HCT116 (cell line): Measurements from ENCODE around the gene CCNG1. TPM values are rescaled to one million over a fixed set of nuclear protein-coding genes. Genes with fewer than 3 reads are reported as not detected.

Source experiments
- ATAC-seq: fragments of 200-7000 bp; cut with Tn5 transposase; 2 replicates; pipeline ENCODE4 v1.9.1; 2020; ENCODE audit warnings: mild to moderate bottlenecking, moderate library complexity
- BruUV-seq: library from RNA; stranded (reverse); fragments of 400-500 nt; replicated peaks from 2 replicates; lab custom pipeline; 2021; lab: Mats Ljungman, UMichigan
- CTCF ChIA-PET: fragments of 300-600 bp; sonication (Branson Sonifier 250); formaldehyde crosslinking; loops from one replicate; lab custom pipeline; 2021; ENCODE audit warnings: antibody characterized with exemption; lab: Charles Lee
- POLR2A ChIA-PET: fragments of 300-600, 350-600 bp; sonication (Branson Sonifier 250); formaldehyde crosslinking; loops from one replicate; lab custom pipeline; 2021; ENCODE audit warnings: antibody characterized with exemption; lab: Charles Lee
- RAD21 ChIA-PET, 2 experiments: fragments of 300-600 bp; sonication (Branson Sonifier 250); formaldehyde crosslinking; loops; one replicate each; lab custom pipeline; 2023; ENCODE audit warnings: low total read pairs in 2 of 2; ENCODE audit not compliant: uncharacterized antibody in 2 of 2, unreplicated experiment in 2 of 2, low non-redundant PET in 1 of 2; lab: Charles Lee
- DNase-seq: peaks from one replicate; pipeline ENCODE4 v3.0.0-alpha.2; 2010; ENCODE audit warnings: low read depth, low spot score
- H2AFZ ChIP-seq: fragments of 200-600 bp; shearing (Covaris generic), sonication (generic); 2 replicates; pipeline ENCODE4 v1.6.1; 2017; ENCODE audit warnings: low read depth, mixed run types, mixed read lengths, antibody characterized with exemption, low read length; ENCODE audit not compliant: poor library complexity, severe bottlenecking
- H3K27ac ChIP-seq: 2 replicates; pipeline ENCODE4 v1.5.1; 2012; ENCODE audit warnings: low read depth, low read length
- H3K27me3 ChIP-seq: fragments of 200-600 bp; sonication (generic); 2 replicates; pipeline ENCODE4 v1.6.1; 2016; ENCODE audit warnings: mixed run types, low read length, mixed read lengths; ENCODE audit not compliant: insufficient read depth
- H3K36me3 ChIP-seq, 2 experiments: fragments of 200-500 bp in 1 of 2; fragments of 200-600 bp in 1 of 2; sonication (Bioruptor generic) in 1 of 2; sonication (generic) in 1 of 2; 2 replicates each; pipeline versions ENCODE4 v1.5.1 to v1.6.1; 2014 to 2016; ENCODE audit warnings: low read length in 2 of 2, inconsistent platforms in 1 of 2, mixed read lengths in 1 of 2, mixed run types in 1 of 2; ENCODE audit not compliant: insufficient read depth in 2 of 2, control insufficient read depth in 1 of 2
- H3K4me1 ChIP-seq, 2 experiments: fragments of 200-600 bp in 1 of 2; sonication (generic) in 1 of 2; 2 replicates each; pipeline versions ENCODE4 v1.5.1 to v1.6.1; 2012 to 2017; ENCODE audit warnings: low read length in 2 of 2, inconsistent platforms in 1 of 2, mild to moderate bottlenecking in 1 of 2, mixed read lengths in 1 of 2, mixed run types in 1 of 2, moderate library complexity in 1 of 2; ENCODE audit not compliant: insufficient read depth in 2 of 2, control insufficient read depth in 1 of 2
- H3K4me2 ChIP-seq: fragments of 200-600 bp; sonication (generic); 2 replicates; pipeline ENCODE4 v1.6.1; 2017; ENCODE audit warnings: mixed run types, low read length, mixed read lengths
- H3K4me3 ChIP-seq, 2 experiments: fragments of 200-600 bp in 1 of 2; sonication (generic) in 1 of 2; replicated peaks in 1 of 2; 2 replicates each; pipeline ENCODE4 v1.5.1; 2011 to 2016; ENCODE audit warnings: low read length in 2 of 2, control low read depth in 1 of 2, low read depth in 1 of 2, mild to moderate bottlenecking in 1 of 2, mixed read lengths in 1 of 2, mixed run types in 1 of 2
- H3K79me2 ChIP-seq: fragments of 200-600 bp; sonication (generic); 2 replicates; pipeline ENCODE4 v1.6.1; 2017; ENCODE audit warnings: mild to moderate bottlenecking, mixed run types, low read length, moderate library complexity, mixed read lengths; ENCODE audit not compliant: insufficient read depth
- H3K9ac ChIP-seq: fragments of 200-600 bp; sonication (generic); 2 replicates; pipeline ENCODE4 v1.6.1; 2016; ENCODE audit warnings: low read length, mixed read lengths
- H3K9me2 ChIP-seq: fragments of 200-600 bp; sonication (generic), shearing (Covaris generic); 2 replicates; pipeline ENCODE4 v1.6.1; 2017; ENCODE audit warnings: mixed run types, mild to moderate bottlenecking, moderate library complexity; ENCODE audit not compliant: insufficient read depth
- H3K9me3 ChIP-seq, 2 experiments: fragments of 200-500 bp in 1 of 2; fragments of 200-600 bp in 1 of 2; sonication (Bioruptor generic) in 1 of 2; sonication (generic) in 1 of 2; 2 replicates each; pipeline ENCODE4 v1.6.1; 2014 to 2017; ENCODE audit warnings: low read length in 2 of 2, mixed read lengths in 2 of 2, inconsistent platforms in 1 of 2, low read depth in 1 of 2, mild to moderate bottlenecking in 1 of 2, mixed run types in 1 of 2, moderate library complexity in 1 of 2; ENCODE audit not compliant: control insufficient read depth in 1 of 2, insufficient read depth in 1 of 2
- H4K20me1 ChIP-seq: fragments of 200-600 bp; sonication (generic), shearing (Covaris generic); 2 replicates; pipeline ENCODE4 v1.6.1; 2017; ENCODE audit warnings: mixed run types, mild to moderate bottlenecking, moderate library complexity; ENCODE audit not compliant: insufficient read depth
- CBX3 ChIP-seq: IDR thresholded peaks from 2 replicates; pipeline ENCODE4 v1.6.1; 2012; ENCODE audit warnings: low read depth
- CEBPB ChIP-seq: IDR thresholded peaks from 2 replicates; pipeline ENCODE4 v1.6.1; 2012; ENCODE audit warnings: low read depth
- CTCF ChIP-seq, 3 experiments: fragments of 200-600 bp in 1 of 3; sonication (generic) in 1 of 3; IDR thresholded peaks in 2 of 3; conservative IDR thresholded peaks in 1 of 3; 2 replicates each; pipeline ENCODE4 v1.5.1; 2012 to 2017; ENCODE audit warnings: low read depth in 2 of 3, low read length in 2 of 3, antibody characterized with exemption in 1 of 3, borderline replicate concordance in 1 of 3, control low read depth in 1 of 3, mild to moderate bottlenecking in 1 of 3, mixed read lengths in 1 of 3, mixed run types in 1 of 3, moderate library complexity in 1 of 3; ENCODE audit not compliant: insufficient read depth in 1 of 3
- EGR1 ChIP-seq: IDR thresholded peaks from 2 replicates; pipeline ENCODE4 v1.6.1; 2012; ENCODE audit warnings: low read depth
- ELF1 ChIP-seq: IDR thresholded peaks from 2 replicates; pipeline ENCODE4 v1.6.1; 2012; ENCODE audit warnings: low read depth, borderline replicate concordance
- EZH2 ChIP-seq: fragments of 200-600 bp; sonication (generic); IDR thresholded peaks from 2 replicates; pipeline ENCODE4 v1.6.1; 2017; ENCODE audit warnings: antibody characterized with exemption, mixed run types
- EZH2phosphoT487 ChIP-seq: fragments of 200-600 bp; IDR thresholded peaks from 2 replicates; pipeline ENCODE4 v1.6.1; 2018; ENCODE audit warnings: antibody characterized with exemption, borderline replicate concordance
- FOSL1 ChIP-seq: IDR thresholded peaks from 2 replicates; pipeline ENCODE4 v1.6.1; 2012; ENCODE audit warnings: low read depth
- JUND ChIP-seq: IDR thresholded peaks from 2 replicates; pipeline ENCODE4 v1.6.1; 2012
- MAX ChIP-seq: IDR thresholded peaks from 2 replicates; pipeline ENCODE4 v1.6.1; 2012
- POLR2A ChIP-seq: IDR thresholded peaks from 2 replicates; pipeline ENCODE4 v1.7.0; 2011; ENCODE audit warnings: borderline replicate concordance; ENCODE audit not compliant: insufficient read depth, insufficient read length; ENCODE audit errors: extremely low read depth
- POLR2AphosphoS5 ChIP-seq: IDR thresholded peaks from 2 replicates; pipeline ENCODE4 v1.6.1; 2011; ENCODE audit warnings: mild to moderate bottlenecking, low read depth, low read length, moderate library complexity
- RAD21 ChIP-seq: IDR thresholded peaks from 2 replicates; pipeline ENCODE4 v1.6.1; 2012; ENCODE audit warnings: low read depth, mild to moderate bottlenecking
- REST ChIP-seq: IDR thresholded peaks from 2 replicates; pipeline ENCODE4 v1.6.1; 2012; ENCODE audit warnings: low read depth
- SIN3A ChIP-seq: IDR thresholded peaks from 2 replicates; pipeline ENCODE4 v1.6.1; 2012; ENCODE audit warnings: low read depth
- SP1 ChIP-seq: IDR thresholded peaks from 2 replicates; pipeline ENCODE4 v1.6.1; 2012; ENCODE audit warnings: low read depth
- SRF ChIP-seq: IDR thresholded peaks from 2 replicates; pipeline ENCODE4 v1.6.1; 2012; ENCODE audit warnings: low read depth
- TCF7L2 ChIP-seq: IDR thresholded peaks from 2 replicates; pipeline ENCODE4 v1.7.0; 2011; ENCODE audit warnings: borderline replicate concordance, inconsistent platforms; ENCODE audit not compliant: insufficient read depth, insufficient read length; ENCODE audit errors: extremely low read depth
- YY1 ChIP-seq: IDR thresholded peaks from 2 replicates; pipeline ENCODE4 v1.6.1; 2011; ENCODE audit warnings: low read length, low read depth, moderate library complexity, mild to moderate bottlenecking; ENCODE audit not compliant: insufficient replicate concordance; ENCODE audit errors: extremely low read depth
- ZBTB33 ChIP-seq: IDR thresholded peaks from 2 replicates; pipeline ENCODE4 v1.6.1; 2011; ENCODE audit warnings: mild to moderate bottlenecking, low read length, moderate library complexity; ENCODE audit not compliant: insufficient replicate concordance; ENCODE audit errors: extremely low read depth
- ZFX ChIP-seq: fragments of 450-650 bp; IDR thresholded peaks from 2 replicates; pipeline ENCODE4 v1.6.1; 2017
- ZNF274 ChIP-seq: fragments of 200-500 bp; sonication (Bioruptor generic); IDR thresholded peaks from 2 replicates; pipeline ENCODE4 v1.6.1; 2014; ENCODE audit warnings: mild to moderate bottlenecking, low read depth, low read length, inconsistent platforms
- intact Hi-C: fragments of 100-400 bp; cut with micrococcal nuclease; formaldehyde crosslinking; loops from 2 replicates; pipeline ENCODE4 v1.10.0; 2022
- total RNA-seq: library from RNA; stranded (reverse); gene quantifications from one replicate; pipeline ENCODE4 v1.2.1, GENCODE V29; 2021; ENCODE audit not compliant: unreplicated experiment

CCNG1 gene
- total RNA-seq, 1 experiment from 2014 or later: 176 TPM

GRCh38 chr5:163437011-163437308, 435 bp upstream of the CCNG1 start:
- ChIA-PET POLR2A (interaction anchor here (0.6 to 4.2 kb wide), 7 partner anchors 11 to 52 kb away, joined by 3 to 34 read pairs (median 4); partner anchors contain the start of genes HMMR and NUDCD2), CTCF (interaction anchor here (1.0 kb wide), 1 partner anchor 23 kb away, joined by 5 read pairs; the partner anchor contains the start of genes HMMR and NUDCD2), RAD21 (no interaction called here)
- peak overlapping the region; percentile 46; the same call in 1 of the 2 replicates for H3K27ac ChIP-seq
- H3K9ac ChIP-seq: peak overlapping the region; percentile 46
- peak overlapping the region; percentile 66 for H3K4me2 ChIP-seq
- no peaks in the 10 kb centered on the region for H3K27me3 ChIP-seq
- peak overlapping the region; percentile 72 to 87 for H3K4me3 ChIP-seq
- no peaks in the 10 kb centered on the region for H4K20me1 ChIP-seq
- H3K36me3 ChIP-seq: peaks cover 21 to 24% of the 10 kb centered on the region in 2 experiments
- no peak for DNase-seq
- no TSS peak for BruUV-seq
- peaks cover 0 to 14% of the 10 kb centered on the region in 2 experiments; a peak in 3 of 4 replicates for H3K4me1 ChIP-seq
- H3K9me2 ChIP-seq: no peaks in the 10 kb centered on the region
- peaks cover 43% of the 10 kb centered on the region for H3K79me2 ChIP-seq
- intact Hi-C loops: loop anchor here (1.0 kb wide), 1 partner anchor 66 kb away; no protein-coding TSS in a partner anchor
- H3K9me3 ChIP-seq: no peaks in the 10 kb centered on the region
- peak overlapping the region; percentile 24 for H2AFZ ChIP-seq
- no peak for ATAC-seq
- peak; percentile 79 for TF ChIP-seq POLR2A
- TF ChIP-seq ELF1: no peak
- no peak for TF ChIP-seq ZBTB33
- no peak for TF ChIP-seq SRF
- TF ChIP-seq RAD21: no peak
- no peak for TF ChIP-seq FOSL1
- TF ChIP-seq CEBPB: 0 out of 2 replicates have a peak, but pooled peaks have one; percentile 3
- TF ChIP-seq REST: no peak
- TF ChIP-seq EZH2phosphoT487: no peak
- TF ChIP-seq SP1: no peak
- no peak for TF ChIP-seq CTCF (IDR thresholded peaks at IDR 0.05 in 2 of 3, conservative IDR thresholded peaks at IDR 0.05 in 1 of 3; ENCODE audit: borderline replicate concordance in 1 of 3, insufficient read depth in 1 of 3, low read depth in 2 of 3, low read length in 2 of 3)
- no peak for TF ChIP-seq CBX3
- no peak for TF ChIP-seq YY1
- TF ChIP-seq EGR1: no peak
- no peak for TF ChIP-seq ZFX
- TF ChIP-seq EZH2: no peak
- TF ChIP-seq JUND: no peak
- TF ChIP-seq ZNF274: no peak
- 0 out of 2 replicates have a peak, but pooled peaks have one; percentile 90 for TF ChIP-seq POLR2AphosphoS5
- no peak for TF ChIP-seq SIN3A
- TF ChIP-seq TCF7L2: no peak
- TF ChIP-seq MAX: no peak
